ENCODE data around the gene CCL14. TPM values are rescaled to one million over a fixed set of nuclear protein-coding genes. Genes with fewer than 3 reads are reported as not detected.
A peak's percentile ranks its signal among the peaks of the same experiment; 100 is the strongest.
"Not testable (repeated sequence)": the region's sequence is repeated elsewhere in the genome, so short reads cannot be mapped to it uniquely, and the experiment has no call there.

CCL14 gene
- total RNA-seq, 1 donor from 2014 or later: 110 TPM

DNA sequence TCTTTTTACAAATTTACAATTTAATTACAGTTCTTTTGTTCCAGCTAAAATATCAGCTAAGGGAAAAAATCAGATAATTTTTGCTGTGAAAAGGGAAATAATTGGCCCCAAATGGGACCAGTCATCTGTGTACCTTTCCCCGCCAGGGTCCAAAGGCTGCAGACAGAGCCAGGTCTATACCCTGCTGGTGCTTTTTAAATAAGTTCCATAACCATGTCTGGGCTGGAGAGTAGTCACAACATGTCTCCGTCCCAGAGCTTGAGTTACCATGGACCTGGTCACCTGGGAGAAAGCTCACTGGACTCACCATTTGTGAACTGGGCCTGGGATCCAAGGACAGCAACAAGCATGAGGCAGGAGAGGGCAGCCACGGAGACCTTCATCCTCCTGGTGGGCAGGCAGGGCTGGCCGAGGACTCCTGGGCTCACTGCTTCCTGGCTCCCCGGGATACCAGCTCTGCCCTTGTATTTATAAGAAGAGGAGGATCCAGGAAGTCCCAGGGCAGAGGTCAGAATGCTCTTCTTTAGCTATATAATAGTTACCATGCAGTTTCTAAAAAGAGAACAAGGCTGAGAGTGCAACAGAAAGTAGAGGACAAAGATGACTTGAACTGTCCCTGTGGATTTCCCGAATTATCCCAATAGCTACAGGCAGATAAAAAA is 14.7 kb upstream of the CCL14 start, which contains the start of gene CCL15:
TSS of gene CCL15 (minus strand) at position 444 of the 662 bp plus-strand sequence. CDS start at position 383, 61 bp downstream.
- ATAC-seq: peak; percentile 24

GRCh38 chr17:36000732-36001109 is 14.2 kb upstream of the CCL14 start:
- intact Hi-C loops (cut with DNase I): no loop called here
- TF ChIP-seq, protein P1, sequence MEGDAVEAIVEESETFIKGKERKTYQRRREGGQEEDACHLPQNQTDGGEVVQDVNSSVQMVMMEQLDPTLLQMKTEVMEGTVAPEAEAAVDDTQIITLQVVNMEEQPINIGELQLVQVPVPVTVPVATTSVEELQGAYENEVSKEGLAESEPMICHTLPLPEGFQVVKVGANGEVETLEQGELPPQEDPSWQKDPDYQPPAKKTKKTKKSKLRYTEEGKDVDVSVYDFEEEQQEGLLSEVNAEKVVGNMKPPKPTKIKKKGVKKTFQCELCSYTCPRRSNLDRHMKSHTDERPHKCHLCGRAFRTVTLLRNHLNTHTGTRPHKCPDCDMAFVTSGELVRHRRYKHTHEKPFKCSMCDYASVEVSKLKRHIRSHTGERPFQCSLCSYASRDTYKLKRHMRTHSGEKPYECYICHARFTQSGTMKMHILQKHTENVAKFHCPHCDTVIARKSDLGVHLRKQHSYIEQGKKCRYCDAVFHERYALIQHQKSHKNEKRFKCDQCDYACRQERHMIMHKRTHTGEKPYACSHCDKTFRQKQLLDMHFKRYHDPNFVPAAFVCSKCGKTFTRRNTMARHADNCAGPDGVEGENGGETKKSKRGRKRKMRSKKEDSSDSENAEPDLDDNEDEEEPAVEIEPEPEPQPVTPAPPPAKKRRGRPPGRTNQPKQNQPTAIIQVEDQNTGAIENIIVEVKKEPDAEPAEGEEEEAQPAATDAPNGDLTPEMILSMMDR (IDR thresholded peaks at IDR 0.05): no peak
- no peaks in the 10 kb centered on the region for H3K4me1 ChIP-seq
- H3K4me3 ChIP-seq: no peak overlapping the region
- H3K27me3 ChIP-seq: no peaks in the 10 kb centered on the region
- H3K9me3 ChIP-seq: no peaks in the 10 kb centered on the region
- no peak overlapping the region for H3K27ac ChIP-seq
- no peaks in the 10 kb centered on the region for H3K36me3 ChIP-seq
- DNase-seq: no peak
- no peak for ATAC-seq

More for the DNA sequence above, 14.7 kb upstream of the CCL14 start, which contains the start of gene CCL15:
- H3K4me1 ChIP-seq: no peaks in the 10 kb centered on the region
- H3K27me3 ChIP-seq: no peaks in the 10 kb centered on the region
- H3K9me3 ChIP-seq: no peaks in the 10 kb centered on the region
- TF ChIP-seq, protein P1 (IDR thresholded peaks at IDR 0.05): no peak
- no peak within 1 kb of the TSS for H3K27ac ChIP-seq
- H3K4me3 ChIP-seq: no peak within 1 kb of the TSS
- DNase-seq: no peak
- intact Hi-C loops (cut with DNase I): no loop called here
- no peaks in the 10 kb centered on the region for H3K36me3 ChIP-seq

DNA sequence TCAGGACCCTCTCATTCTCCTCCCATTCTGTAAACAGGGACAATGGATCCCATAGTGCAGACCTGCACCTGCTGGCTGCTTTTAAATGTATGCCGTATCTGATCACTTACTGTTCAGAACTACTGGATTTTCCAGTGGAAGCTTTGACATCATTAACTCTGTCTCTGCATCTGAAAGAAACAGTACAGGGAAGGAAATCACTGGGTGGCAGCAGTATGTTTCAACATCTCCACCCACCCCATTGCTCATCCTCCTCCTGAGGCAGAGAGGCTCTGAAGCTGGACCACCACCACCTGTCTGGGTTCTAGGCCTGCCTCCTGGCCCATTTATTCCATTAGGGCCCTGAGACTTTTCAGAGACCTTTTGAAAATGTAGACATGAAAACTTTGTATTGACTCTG is 12.2 kb upstream of the CCL14 start:
- H3K9me3 ChIP-seq: no peaks in the 10 kb centered on the region
- TF ChIP-seq, protein P1 (IDR thresholded peaks at IDR 0.05): no peak
- no peak overlapping the region for H3K27ac ChIP-seq
- H3K4me1 ChIP-seq: no peaks in the 10 kb centered on the region
- intact Hi-C loops (cut with DNase I): no loop called here
- no peaks in the 10 kb centered on the region for H3K27me3 ChIP-seq
- ATAC-seq (no peak), DNase-seq (no peak)
- no peak overlapping the region for H3K4me3 ChIP-seq
- no peaks in the 10 kb centered on the region for H3K36me3 ChIP-seq

DNA sequence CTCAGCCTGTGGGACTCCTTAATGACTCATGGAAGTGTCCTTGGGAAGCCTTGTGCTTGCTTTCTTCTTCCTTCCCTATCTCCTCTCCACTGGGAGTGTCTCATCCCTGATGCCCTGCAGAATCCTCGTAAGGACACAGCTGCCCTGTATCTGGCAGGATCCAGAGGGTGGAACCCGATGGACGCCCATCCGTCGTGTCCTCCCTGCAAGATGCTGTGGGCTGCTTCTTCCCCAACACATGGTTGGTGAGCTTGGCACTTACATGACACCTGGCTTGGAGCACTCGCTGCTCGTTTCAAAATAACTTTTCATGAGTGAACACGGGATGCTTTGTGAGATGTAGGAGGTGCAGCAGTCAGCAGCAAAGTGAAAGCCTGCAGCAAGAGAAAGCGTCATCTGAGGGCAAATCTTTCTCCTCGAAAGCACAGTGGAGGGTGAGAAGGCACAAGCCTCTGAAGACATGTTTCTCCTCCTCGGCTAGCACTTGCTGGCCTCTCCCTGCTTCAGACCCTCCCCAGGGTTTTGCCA is 11.6 kb upstream of the CCL14 start:
- intact Hi-C loops (cut with DNase I): no loop called here
- Histone ChIP-seq H3K36me3 (no peaks in the 10 kb centered on the region), H3K4me1 (no peaks in the 10 kb centered on the region), H3K27me3 (no peaks in the 10 kb centered on the region), H3K9me3 (no peaks in the 10 kb centered on the region), H3K4me3 (no peak overlapping the region), H3K27ac (no peak overlapping the region)
- ATAC-seq (no peak), DNase-seq (no peak)
- TF ChIP-seq, protein P1 (IDR thresholded peaks at IDR 0.05): no peak

GRCh38 chr17:35995346-35995745 is 8.8 kb upstream of the CCL14 start:
- H3K27ac ChIP-seq; DNase-seq; ATAC-seq; H3K27me3 ChIP-seq; H3K4me3 ChIP-seq; H3K36me3 ChIP-seq; intact Hi-C loops (cut with DNase I); H3K9me3 ChIP-seq; H3K4me1 ChIP-seq: not testable (repeated sequence)

DNA sequence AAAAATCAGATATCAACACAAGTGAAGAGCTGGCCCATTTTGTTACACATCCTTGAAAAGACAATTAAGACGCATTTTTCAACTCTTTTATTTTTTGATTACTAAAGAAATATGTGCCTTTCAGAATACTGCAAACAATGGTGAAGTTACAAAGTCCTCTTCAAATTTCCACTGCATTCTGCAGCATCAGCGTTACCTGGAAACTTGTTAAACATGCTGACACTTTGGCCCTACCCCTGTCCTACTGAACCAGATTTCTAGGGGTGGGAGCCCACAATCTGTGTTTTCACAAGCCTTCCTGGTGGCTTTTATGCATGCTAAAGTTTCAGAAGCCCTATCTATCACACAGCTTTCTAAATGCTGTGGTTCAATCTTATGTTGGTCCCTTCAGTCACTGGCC is 4.5 kb upstream of the CCL14 start:
- Histone ChIP-seq H3K36me3 (no peaks in the 10 kb centered on the region), H3K27ac (no peak overlapping the region), H3K4me1 (peaks cover 6% of the 10 kb centered on the region), H3K9me3 (peaks cover 5% of the 10 kb centered on the region), H3K4me3 (no peak overlapping the region), H3K27me3 (no peaks in the 10 kb centered on the region)
- no peak for DNase-seq
- TF ChIP-seq, protein P1 (IDR thresholded peaks at IDR 0.05): no peak
- no peak for ATAC-seq
- intact Hi-C loops (cut with DNase I): no loop called here
